K562 (cell line): ENCODE measurements around the gene ZDHHC24. TPM values are rescaled to one million over a fixed set of nuclear protein-coding genes. Genes with fewer than 3 reads are reported as not detected.
A peak's percentile ranks its signal among the peaks of the same experiment; 100 is the strongest.

Experiments
- ATAC-seq: fragments of 200-7000 bp; cut with Tn5 transposase; 3 replicates; pipeline ENCODE4 v1.9.1; 2020; ENCODE audit warnings: moderate library complexity
- BruUV-seq: library from RNA; stranded (reverse); fragments of 400-500 nt; replicated peaks from 2 replicates; lab custom pipeline; 2021; lab: Mats Ljungman, UMichigan
- CTCF ChIA-PET: fragments of 300-600 bp; formaldehyde crosslinking; extraction: SDS; loops from one replicate; lab custom pipeline; 2021; ENCODE audit warnings: low intra/inter-chr PET ratio; lab: Yijun Ruan, JAX
- POLR2A ChIA-PET: fragments of 300-600, 350-650 bp; sonication (Branson Sonifier 250); formaldehyde crosslinking; extraction: SDS; loops from one replicate; lab custom pipeline; 2021; ENCODE audit warnings: antibody characterized with exemption, inconsistent platforms; lab: Yijun Ruan, JAX
- DNase-seq, 4 experiments: peaks; one replicate each; pipeline versions ENCODE4 v3.0.0 to v3.0.0-alpha.2; 2011 to 2018; ENCODE audit warnings: low spot score in 3 of 4, mixed read lengths in 3 of 4; ENCODE audit errors: extremely low read depth in 1 of 4
- FAIRE-seq: peaks from 2 replicates; lab custom pipeline; 2011; peaks lifted over from hg19 to GRCh38; lab: Jason Lieb, UNC
- H2AFZ ChIP-seq: 2 replicates; pipeline ENCODE4 v1.6.0; 2011; ENCODE audit warnings: low read depth, low read length, control low read depth, inconsistent platforms
- H3K27ac ChIP-seq: fragments of 200-600 bp; 3 replicates; pipeline ENCODE4 v1.8.0; 2011; ENCODE audit warnings: low read depth, mild to moderate bottlenecking, control low read depth, inconsistent platforms, low read length, moderate library complexity, mixed read lengths; ENCODE audit errors: extremely low read depth
- H3K27me3 ChIP-seq, 2 experiments: fragments of 300-600 bp in 1 of 2; 2 replicates in 1 of 2; 3 replicates in 1 of 2; pipeline versions ENCODE4 v1.6.0 to v1.8.0; 2011; ENCODE audit warnings: inconsistent platforms in 2 of 2, low read length in 2 of 2, mild to moderate bottlenecking in 1 of 2, mixed read lengths in 1 of 2, moderate library complexity in 1 of 2; ENCODE audit not compliant: control insufficient read depth in 2 of 2, insufficient read depth in 2 of 2
- H3K36me3 ChIP-seq: fragments of 300-600 bp; 3 replicates; pipeline ENCODE4 v1.8.0; 2011; ENCODE audit warnings: mild to moderate bottlenecking, low read length, inconsistent platforms; ENCODE audit not compliant: control insufficient read depth, insufficient read depth
- H3K4me1 ChIP-seq, 2 experiments: fragments of 200-600 bp in 1 of 2; replicated peaks in 1 of 2; 2 replicates in 1 of 2; 3 replicates in 1 of 2; pipeline versions ENCODE4 v1.5.1 to v1.8.0; 2011; ENCODE audit warnings: inconsistent platforms in 2 of 2, low read length in 2 of 2, mild to moderate bottlenecking in 1 of 2, mixed read lengths in 1 of 2, moderate library complexity in 1 of 2; ENCODE audit not compliant: control insufficient read depth in 2 of 2, insufficient read depth in 2 of 2
- H3K4me2 ChIP-seq: 2 replicates; pipeline ENCODE4 v1.6.1; 2011; ENCODE audit warnings: low read length, control low read depth, inconsistent platforms, mixed read lengths; ENCODE audit not compliant: insufficient read depth
- H3K4me3 ChIP-seq: fragments of 200-600 bp; sonication (generic), shearing (Covaris generic); 2 replicates; pipeline ENCODE4 v1.5.1; 2016; ENCODE audit warnings: control low read depth, inconsistent platforms
- H3K79me2 ChIP-seq: fragments of 200-600 bp; 3 replicates; pipeline ENCODE4 v1.8.0; 2011; ENCODE audit warnings: low read length, inconsistent platforms; ENCODE audit not compliant: control insufficient read depth, insufficient read depth
- H3K9ac ChIP-seq, 2 experiments: 2 replicates each; pipeline versions ENCODE4 v1.6.0 to v1.6.1; 2011; ENCODE audit warnings: low read depth in 2 of 2, low read length in 2 of 2, control low read depth in 1 of 2, inconsistent platforms in 1 of 2, mild to moderate bottlenecking in 1 of 2, mixed read lengths in 1 of 2; ENCODE audit not compliant: insufficient read depth in 1 of 2
- H3K9me1 ChIP-seq: one replicate; pipeline ENCODE4 v1.6.0; 2011; ENCODE audit warnings: inconsistent platforms, mild to moderate bottlenecking, low read length, moderate library complexity; ENCODE audit not compliant: control insufficient read depth, insufficient read depth
- H3K9me3 ChIP-seq: replicated peaks from 2 replicates; pipeline ENCODE4 v1.5.1; 2011; ENCODE audit warnings: low read depth, low read length, inconsistent platforms; ENCODE audit not compliant: control insufficient read depth, insufficient read depth
- H4K20me1 ChIP-seq: replicated peaks from 2 replicates; pipeline ENCODE4 v1.6.1; 2011; ENCODE audit warnings: low read length, inconsistent platforms, mixed read lengths; ENCODE audit not compliant: control insufficient read depth, insufficient read depth
- CEBPG ChIP-seq, 3 experiments: fragments of 200-800 bp in 1 of 3; sonication (Bioruptor generic) in 1 of 3; sonication (generic) in 1 of 3; formaldehyde crosslinking in 1 of 3; IDR thresholded peaks in 2 of 3; conservative IDR thresholded peaks in 1 of 3; 2 replicates each; pipeline versions ENCODE4 v1.6.1 to v1.8.0; 2016 to 2022; ENCODE audit warnings: missing compliant biosample characterization in 2 of 3, missing genetic modification characterization in 2 of 3, mild to moderate bottlenecking in 1 of 3, missing genetic modification reagents in 1 of 3
- CREBBP ChIP-seq: IDR thresholded peaks from one replicate; pipeline ENCODE4 v1.6.1; 2012; ENCODE audit warnings: low read depth, mild to moderate bottlenecking, control low read depth, inconsistent platforms, low read length
- FOXK2 ChIP-seq, 2 experiments: fragments of 450-650 bp; IDR thresholded peaks in 1 of 2; conservative IDR thresholded peaks in 1 of 2; 2 replicates each; pipeline ENCODE4 v1.6.1; 2016; ENCODE audit warnings: low read depth in 2 of 2, mild to moderate bottlenecking in 1 of 2
- MIER1 ChIP-seq: fragments of 450-650 bp; IDR thresholded peaks from 2 replicates; pipeline ENCODE4 v1.6.1; 2016; ENCODE audit warnings: antibody characterized with exemption, mild to moderate bottlenecking, low read depth
- RBM22 ChIP-seq: fragments of 200-400 bp; formaldehyde crosslinking; IDR thresholded peaks from 2 replicates; pipeline ENCODE4 v1.6.1; 2018; ENCODE audit warnings: low read length, low read depth; ENCODE audit not compliant: poor library complexity, severe bottlenecking
- SMAD2 ChIP-seq: fragments of 150-350 bp; IDR thresholded peaks from 2 replicates; pipeline ENCODE4 v1.6.1; 2014; ENCODE audit warnings: low read depth, mild to moderate bottlenecking, low read length
- TCF3 ChIP-seq: sonication (generic); formaldehyde crosslinking; IDR thresholded peaks from 2 replicates; pipeline ENCODE4 v1.4.0; 2020; ENCODE audit warnings: mild to moderate bottlenecking, missing genetic modification reagents
- ZFP36 ChIP-seq: fragments of 150-350 bp; IDR thresholded peaks from 2 replicates; pipeline ENCODE4 v1.6.1; 2018; ENCODE audit warnings: low read length, low read depth; ENCODE audit not compliant: partially characterized antibody
- ZNF175 ChIP-seq: fragments of 200-800 bp; sonication (Bioruptor generic); IDR thresholded peaks from 2 replicates; pipeline ENCODE4 v1.6.1; 2016; ENCODE audit warnings: low read depth, mild to moderate bottlenecking, missing genetic modification characterization, missing compliant biosample characterization
- WGBS: fragments of 100-300 bp; shearing (Covaris generic); methylation state at CpG from one replicate; pipeline ENCODE4 v1.1.6; 2016; ENCODE audit warnings: low coverage, mixed read lengths; ENCODE audit not compliant: insufficient coverage; ENCODE audit errors: missing lambda C conversion rate; 5-methylcytosine and 5-hydroxymethylcytosine counted together
- in situ Hi-C: fragments of 300-500 bp; cut with MboI; formaldehyde crosslinking; loops from 4 replicates; pipeline ENCODE4 v1.15.0; 2018; ENCODE audit warnings: inconsistent platforms, mixed read lengths
- intact Hi-C: fragments of 100-400 bp; cut with micrococcal nuclease; formaldehyde crosslinking; loops from 2 replicates; pipeline ENCODE4 v1.14.2; 2022
- polyA plus RNA-seq, 8 experiments: library from polyadenylated mRNA; depleted of rRNA in 4 of 8; stranded (reverse) in 5 of 8; unstranded in 3 of 8; fragments of >200 nt; fragmentation: Nextera tagmentation in 2 of 8; fragmentation: Illumina TruSeq in 1 of 8; extraction: Ambion mirVana in 2 of 8; extraction: Trizol in 1 of 8; gene quantifications; 2 replicates each; pipeline versions ENCODE4 v1.2.1 to v1.2.3, GENCODE V29; 2011 to 2014; ENCODE audit warnings: inconsistent platforms in 1 of 8, missing spikeins in 1 of 8
- total RNA-seq, 7 experiments: library from RNA; depleted of rRNA in 6 of 7; stranded (reverse); fragments of >200 nt in 6 of 7; fragmentation: Illumina TruSeq in 2 of 7; extraction: Trizol in 2 of 7; gene quantifications; 2 replicates each; pipeline versions ENCODE4 v1.2.1 to v1.2.3, GENCODE V29; 2011 to 2021; ENCODE audit warnings: low replicate concordance in 1 of 7
- TF ChIP-seq, protein P1 (sequence below), 2 experiments: fragments of 450-650 bp; IDR thresholded peaks; 2 replicates each; pipeline ENCODE4 v1.6.1; 2018; ENCODE audit warnings: mild to moderate bottlenecking in 2 of 2, low read depth in 1 of 2; ENCODE audit not compliant: partially characterized antibody in 2 of 2

ZDHHC24 gene
- total and polyA plus RNA-seq, 9 of the 15 experiments (the other 6 are each of a cell fraction or from before 2014, with no cell fraction given) = 0.45 to 11.2 (median 2.7) TPM

DNA sequence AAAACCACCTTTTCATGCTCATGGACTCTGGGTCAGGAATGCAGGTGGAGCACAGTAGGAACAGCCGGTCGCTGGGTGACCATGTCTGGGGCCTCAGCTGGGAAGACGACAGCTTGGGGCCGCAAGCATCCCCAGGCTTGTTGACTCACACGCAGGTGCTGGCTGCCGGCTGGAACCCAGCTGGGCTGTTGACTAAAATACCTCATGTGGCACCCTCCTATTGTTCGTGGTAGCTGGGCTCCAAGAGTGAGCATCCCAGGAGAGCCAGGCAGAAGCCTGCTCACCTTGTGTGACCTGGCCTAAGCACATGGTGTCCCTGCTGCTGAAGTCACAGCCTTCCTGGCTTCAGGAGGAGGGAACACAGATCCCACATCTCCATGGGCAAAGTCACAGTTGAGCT is 56.2 kb downstream of the ZDHHC24 start:
- no peak overlapping the region for H3K27ac ChIP-seq
- peaks cover 0 to 22% of the 10 kb centered on the region in 2 experiments; a peak in 3 of 5 replicates for H3K4me1 ChIP-seq
- ChIA-PET CTCF (no interaction called here), POLR2A (interaction anchor here (0.7 to 1.3 kb wide), 4 partner anchors 9 to 188 kb away, joined by 3 to 6 read pairs (median 4); partner anchors contain the start of genes DPP3 and RBM4B)
- H3K9me1 ChIP-seq = no peaks in the 10 kb centered on the region
- intact Hi-C loops = no loop called here
- H3K4me2 ChIP-seq = no peak overlapping the region
- in situ Hi-C loops = no loop called here
- H4K20me1 ChIP-seq = 0 out of 2 replicates have a peak, but pooled peaks cover 2% of the 10 kb centered on the region
- H3K27me3 ChIP-seq = no peaks in the 10 kb centered on the region
- peak overlapping the region in 1 of 2 experiments; percentile 23; a peak in 1 of 4 replicates for H3K9ac ChIP-seq
- ATAC-seq = no peak
- H2AFZ ChIP-seq = no peak overlapping the region
- TF ChIP-seq SMAD2 (no peak), ZNF175 (CRISPR knock-in tag) (no peak), MIER1 (no peak), FOXK2 (conservative IDR thresholded peaks at IDR 0.05 in 1 of 2, IDR thresholded peaks at IDR 0.05 in 1 of 2; ENCODE audit: low read depth in 2 of 2) (no peak), CEBPG (CRISPR knock-in tag; IDR thresholded peaks at IDR 0.05) (no peak), CEBPG (tag; conservative IDR thresholded peaks at IDR 0.05 in 1 of 2, IDR thresholded peaks at IDR 0.05 in 1 of 2) (no peak), CREBBP (no peak), ZFP36 (no peak), RBM22 (no peak), TCF3 (CRISPR knock-in tag) (no peak)
- TF ChIP-seq, protein P1, sequence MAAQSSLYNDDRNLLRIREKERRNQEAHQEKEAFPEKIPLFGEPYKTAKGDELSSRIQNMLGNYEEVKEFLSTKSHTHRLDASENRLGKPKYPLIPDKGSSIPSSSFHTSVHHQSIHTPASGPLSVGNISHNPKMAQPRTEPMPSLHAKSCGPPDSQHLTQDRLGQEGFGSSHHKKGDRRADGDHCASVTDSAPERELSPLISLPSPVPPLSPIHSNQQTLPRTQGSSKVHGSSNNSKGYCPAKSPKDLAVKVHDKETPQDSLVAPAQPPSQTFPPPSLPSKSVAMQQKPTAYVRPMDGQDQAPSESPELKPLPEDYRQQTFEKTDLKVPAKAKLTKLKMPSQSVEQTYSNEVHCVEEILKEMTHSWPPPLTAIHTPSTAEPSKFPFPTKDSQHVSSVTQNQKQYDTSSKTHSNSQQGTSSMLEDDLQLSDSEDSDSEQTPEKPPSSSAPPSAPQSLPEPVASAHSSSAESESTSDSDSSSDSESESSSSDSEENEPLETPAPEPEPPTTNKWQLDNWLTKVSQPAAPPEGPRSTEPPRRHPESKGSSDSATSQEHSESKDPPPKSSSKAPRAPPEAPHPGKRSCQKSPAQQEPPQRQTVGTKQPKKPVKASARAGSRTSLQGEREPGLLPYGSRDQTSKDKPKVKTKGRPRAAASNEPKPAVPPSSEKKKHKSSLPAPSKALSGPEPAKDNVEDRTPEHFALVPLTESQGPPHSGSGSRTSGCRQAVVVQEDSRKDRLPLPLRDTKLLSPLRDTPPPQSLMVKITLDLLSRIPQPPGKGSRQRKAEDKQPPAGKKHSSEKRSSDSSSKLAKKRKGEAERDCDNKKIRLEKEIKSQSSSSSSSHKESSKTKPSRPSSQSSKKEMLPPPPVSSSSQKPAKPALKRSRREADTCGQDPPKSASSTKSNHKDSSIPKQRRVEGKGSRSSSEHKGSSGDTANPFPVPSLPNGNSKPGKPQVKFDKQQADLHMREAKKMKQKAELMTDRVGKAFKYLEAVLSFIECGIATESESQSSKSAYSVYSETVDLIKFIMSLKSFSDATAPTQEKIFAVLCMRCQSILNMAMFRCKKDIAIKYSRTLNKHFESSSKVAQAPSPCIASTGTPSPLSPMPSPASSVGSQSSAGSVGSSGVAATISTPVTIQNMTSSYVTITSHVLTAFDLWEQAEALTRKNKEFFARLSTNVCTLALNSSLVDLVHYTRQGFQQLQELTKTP (IDR thresholded peaks at IDR 0.05; ENCODE audit: low read depth in 1 of 2, partially characterized antibody in 2 of 2) = no peak
- WGBS = 68% methylated on average over 3 of the region's 7 CpGs
- H3K79me2 ChIP-seq = no peaks in the 10 kb centered on the region
- no peak for DNase-seq
- FAIRE-seq = no peak
- BruUV-seq = no TSS peak
- no peaks in the 10 kb centered on the region for H3K9me3 ChIP-seq
- H3K4me3 ChIP-seq = no peak overlapping the region
- peaks cover 55% of the 10 kb centered on the region; the same call in 2 of the 3 replicates for H3K36me3 ChIP-seq
